Measurements from ENCODE around the gene AK2.

DNA sequence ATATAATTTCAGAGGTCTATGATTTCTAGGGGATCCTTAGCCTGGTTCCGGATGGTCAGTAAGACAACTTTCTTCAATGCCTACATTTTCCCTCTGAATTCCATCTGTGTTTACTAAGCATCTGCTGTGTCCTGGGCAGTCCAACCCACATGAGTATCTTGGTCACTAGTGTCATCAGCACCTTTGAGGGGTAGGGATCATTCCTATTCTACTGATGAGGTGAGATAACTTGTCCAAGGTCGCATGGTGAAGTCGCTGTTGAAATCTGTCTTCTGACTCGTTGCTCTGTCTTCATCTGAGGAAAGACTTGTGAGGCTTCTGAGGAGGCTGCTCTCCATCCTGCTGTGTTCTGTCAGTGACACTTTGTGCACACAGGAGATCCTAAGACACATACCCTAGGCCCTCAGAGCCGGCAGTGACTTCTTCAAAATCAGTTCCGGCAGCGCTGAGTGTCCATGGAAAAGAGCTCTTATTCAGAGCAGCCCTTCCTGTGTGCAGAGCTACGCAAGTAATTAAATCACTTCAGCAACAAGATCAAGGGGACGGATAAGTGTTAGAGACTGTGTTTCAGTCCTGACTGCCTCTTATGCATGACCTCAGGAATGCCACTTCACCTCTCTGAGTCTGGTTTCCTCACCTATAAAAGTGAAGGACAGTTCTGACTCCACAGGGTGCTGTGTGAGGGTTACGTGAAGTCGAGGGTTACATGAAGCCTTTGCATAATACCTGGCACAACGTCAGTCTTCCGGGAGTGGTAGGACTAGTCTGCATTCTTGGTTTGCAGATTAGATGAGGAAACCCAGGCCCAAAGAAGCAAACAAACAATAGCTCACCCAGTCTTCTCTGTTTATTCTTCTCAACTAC is 28.4 kb downstream of the AK2 start:
- TF ChIP-seq, protein P1, sequence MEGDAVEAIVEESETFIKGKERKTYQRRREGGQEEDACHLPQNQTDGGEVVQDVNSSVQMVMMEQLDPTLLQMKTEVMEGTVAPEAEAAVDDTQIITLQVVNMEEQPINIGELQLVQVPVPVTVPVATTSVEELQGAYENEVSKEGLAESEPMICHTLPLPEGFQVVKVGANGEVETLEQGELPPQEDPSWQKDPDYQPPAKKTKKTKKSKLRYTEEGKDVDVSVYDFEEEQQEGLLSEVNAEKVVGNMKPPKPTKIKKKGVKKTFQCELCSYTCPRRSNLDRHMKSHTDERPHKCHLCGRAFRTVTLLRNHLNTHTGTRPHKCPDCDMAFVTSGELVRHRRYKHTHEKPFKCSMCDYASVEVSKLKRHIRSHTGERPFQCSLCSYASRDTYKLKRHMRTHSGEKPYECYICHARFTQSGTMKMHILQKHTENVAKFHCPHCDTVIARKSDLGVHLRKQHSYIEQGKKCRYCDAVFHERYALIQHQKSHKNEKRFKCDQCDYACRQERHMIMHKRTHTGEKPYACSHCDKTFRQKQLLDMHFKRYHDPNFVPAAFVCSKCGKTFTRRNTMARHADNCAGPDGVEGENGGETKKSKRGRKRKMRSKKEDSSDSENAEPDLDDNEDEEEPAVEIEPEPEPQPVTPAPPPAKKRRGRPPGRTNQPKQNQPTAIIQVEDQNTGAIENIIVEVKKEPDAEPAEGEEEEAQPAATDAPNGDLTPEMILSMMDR (IDR thresholded peaks at IDR 0.05; ENCODE audit: low read depth, low read length, poor library complexity, severe bottlenecking), result no peak
- no peak for TF ChIP-seq EZH2phosphoT487 (IDR thresholded peaks at IDR 0.05; ENCODE audit: borderline replicate concordance, low read length)
